H1 (cell line): ENCODE results near the gene ANO2.
A peak's percentile ranks its signal among the peaks of the same experiment; 100 is the strongest.

Experiments used
- CTCF ChIP-seq, 3 experiments: IDR thresholded peaks; 1 replicate in 2 of 3; 2 replicates in 1 of 3; pipeline versions ENCODE4 v1.5.1 to v1.6.1; 2011; ENCODE audit warnings: low read length in 3 of 3, mild to moderate bottlenecking in 3 of 3, inconsistent platforms in 2 of 3, low read depth in 1 of 3, moderate library complexity in 1 of 3; ENCODE audit not compliant: insufficient read depth in 1 of 3; ENCODE audit errors: control extremely low read depth in 1 of 3
- EP300 ChIP-seq, 2 experiments: IDR thresholded peaks; 1 replicate in 1 of 2; 2 replicates in 1 of 2; pipeline ENCODE4 v1.6.1; 2011 to 2012; ENCODE audit warnings: low read depth in 2 of 2, low read length in 2 of 2, mild to moderate bottlenecking in 2 of 2, borderline replicate concordance in 1 of 2, inconsistent platforms in 1 of 2, moderate library complexity in 1 of 2
- SIN3A ChIP-seq, 2 experiments: IDR thresholded peaks in 1 of 2; conservative IDR thresholded peaks in 1 of 2; 2 replicates each; pipeline ENCODE4 v1.6.1; 2011 to 2012; ENCODE audit warnings: low read length in 2 of 2, improper control_type of control experiment in 1 of 2, low read depth in 1 of 2, mild to moderate bottlenecking in 1 of 2
- SP1 ChIP-seq: IDR thresholded peaks from 2 replicates; pipeline ENCODE4 v1.6.1; 2011; ENCODE audit warnings: low read depth, low read length

GRCh38 chr12:5898874-5899273, 46.2 kb downstream of the ANO2 start:
- no peak for TF ChIP-seq SP1
- TF ChIP-seq CTCF (IDR thresholded peaks at IDR 0.05; ENCODE audit: control extremely low read depth in 1 of 3, insufficient read depth in 1 of 3, low read depth in 1 of 3, low read length in 3 of 3), result peak; percentile 60 to 73 (median 65)
- TF ChIP-seq SIN3A (conservative IDR thresholded peaks at IDR 0.05 in 1 of 2, IDR thresholded peaks at IDR 0.05 in 1 of 2; ENCODE audit: low read depth in 1 of 2, low read length in 2 of 2), result no peak
- no peak for TF ChIP-seq EP300 (IDR thresholded peaks at IDR 0.05; ENCODE audit: borderline replicate concordance in 1 of 2, low read depth in 2 of 2, low read length in 2 of 2)
